Measurements from ENCODE around the gene CLDN6. TPM values are rescaled to one million over a fixed set of nuclear protein-coding genes. Genes with fewer than 3 reads are reported as not detected.
A peak's percentile ranks its signal among the peaks of the same experiment; 100 is the strongest.

CLDN6 gene
- total and polyA plus RNA-seq, 2 experiments from 2014 or later, result 0.33 TPM; not detected in 1

DNA sequence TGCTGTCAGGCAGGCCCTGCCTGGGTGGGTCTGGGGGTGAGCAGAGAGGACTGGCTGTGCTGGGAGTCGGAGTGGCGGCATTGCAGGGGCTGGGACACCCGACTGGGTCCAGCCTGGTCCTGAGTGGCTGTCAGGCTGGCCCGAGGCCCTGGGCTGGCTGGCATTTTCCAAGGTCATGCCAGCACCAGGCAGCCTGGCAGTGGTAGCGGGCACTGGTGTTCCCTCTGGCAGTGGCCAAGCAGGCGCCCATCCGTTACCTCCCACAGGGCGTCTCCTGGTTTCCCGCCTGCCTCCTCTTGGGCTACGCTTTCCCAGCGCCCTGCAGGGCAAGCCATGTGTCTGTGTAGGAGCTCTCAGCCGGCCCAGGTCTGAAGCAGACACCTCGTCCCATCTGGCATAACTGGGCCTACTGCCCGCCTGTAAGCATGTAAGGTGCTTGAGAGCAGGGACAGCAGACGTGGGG is 32.1 kb downstream of the CLDN6 start:
- no peak overlapping the region for H3K4me2 ChIP-seq (ENCODE audit: unreplicated experiment)
- H3K9ac ChIP-seq, result no peak overlapping the region
- no peaks in the 10 kb centered on the region for H3K79me2 ChIP-seq (ENCODE audit: insufficient read depth)
- no peaks in the 10 kb centered on the region; the same call in 1 of the 2 replicates for H3K27me3 ChIP-seq (replicated peaks; ENCODE audit: insufficient read depth)
- no peaks in the 10 kb centered on the region for H3K36me3 ChIP-seq (ENCODE audit: low read depth)
- WGBS, 2 experiments (ENCODE audit: low coverage in 1 of 2, low lambda C conversion rate in 2 of 2, missing lambda C conversion rate in 2 of 2), result 81 to 86% methylated on average over 15 of the region's 15 CpGs
- in situ Hi-C loops (cut with MboI), result no loop called here
- DNase-seq, result no peak
- no peaks in the 10 kb centered on the region for H3K9me2 ChIP-seq (ENCODE audit: insufficient read depth)
- no peak overlapping the region for H3K4me3 ChIP-seq
- no peaks in the 10 kb centered on the region for H3K4me1 ChIP-seq (ENCODE audit: insufficient read depth)
- TF ChIP-seq EZH2 (IDR thresholded peaks at IDR 0.05; ENCODE audit: insufficient read depth, poor library complexity, severe bottlenecking) (no peak), EZH2phosphoT487 (IDR thresholded peaks at IDR 0.05; ENCODE audit: insufficient read depth, low read depth) (no peak)
- H3K27ac ChIP-seq, result no peak overlapping the region
- H3K9me3 ChIP-seq (ENCODE audit: low read depth), result no peaks in the 10 kb centered on the region
- H2AFZ ChIP-seq, result no peak overlapping the region
- no peaks in the 10 kb centered on the region for H3F3A ChIP-seq (ENCODE audit: insufficient read depth)
- H4K20me1 ChIP-seq (ENCODE audit: insufficient read depth), result no peaks in the 10 kb centered on the region

DNA sequence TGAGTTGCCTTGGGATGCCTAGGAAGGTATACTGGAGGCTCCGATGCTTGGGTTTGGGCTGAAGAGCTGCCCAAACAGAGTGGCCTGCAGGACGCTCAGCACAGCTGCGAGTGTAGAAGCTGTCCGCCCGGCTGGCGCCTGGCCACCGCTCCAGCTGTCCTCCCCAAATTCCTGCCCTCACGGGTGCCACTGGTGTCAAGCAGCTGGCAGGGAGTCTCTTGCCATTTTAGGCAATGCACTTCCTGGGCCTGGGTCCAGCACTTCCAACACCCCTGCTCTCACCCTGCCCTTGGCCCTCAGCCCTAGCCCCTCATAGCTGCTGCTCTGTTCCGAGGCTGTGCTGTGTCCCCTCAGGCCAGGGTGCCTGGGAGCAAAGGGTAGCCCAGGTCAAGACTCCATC is 32.5 kb downstream of the CLDN6 start:
- H3K9me2 ChIP-seq (ENCODE audit: insufficient read depth), result no peaks in the 10 kb centered on the region
- H3K4me3 ChIP-seq, result no peak overlapping the region
- H3K9ac ChIP-seq, result no peak overlapping the region
- no peaks in the 10 kb centered on the region; the same call in 1 of the 2 replicates for H3K27me3 ChIP-seq (replicated peaks; ENCODE audit: insufficient read depth)
- H4K20me1 ChIP-seq (ENCODE audit: insufficient read depth), result no peaks in the 10 kb centered on the region
- in situ Hi-C loops (cut with MboI), result no loop called here
- no peaks in the 10 kb centered on the region for H3K4me1 ChIP-seq (ENCODE audit: insufficient read depth)
- H3K79me2 ChIP-seq (ENCODE audit: insufficient read depth), result no peaks in the 10 kb centered on the region
- no peak overlapping the region for H3K4me2 ChIP-seq (ENCODE audit: unreplicated experiment)
- no peaks in the 10 kb centered on the region for H3K9me3 ChIP-seq (ENCODE audit: low read depth)
- no peak overlapping the region for H3K27ac ChIP-seq
- DNase-seq, result no peak
- H2AFZ ChIP-seq, result no peak overlapping the region
- 86 to 90% methylated on average over 7 to 8 of the region's 9 CpGs for WGBS, 2 experiments (ENCODE audit: low coverage in 1 of 2, low lambda C conversion rate in 2 of 2, missing lambda C conversion rate in 2 of 2)
- no peaks in the 10 kb centered on the region for H3K36me3 ChIP-seq (ENCODE audit: low read depth)
- no peaks in the 10 kb centered on the region for H3F3A ChIP-seq (ENCODE audit: insufficient read depth)
- no peak for TF ChIP-seq EZH2phosphoT487 (IDR thresholded peaks at IDR 0.05; ENCODE audit: insufficient read depth, low read depth)
- TF ChIP-seq EZH2 (IDR thresholded peaks at IDR 0.05; ENCODE audit: insufficient read depth, poor library complexity, severe bottlenecking), result no peak

DNA sequence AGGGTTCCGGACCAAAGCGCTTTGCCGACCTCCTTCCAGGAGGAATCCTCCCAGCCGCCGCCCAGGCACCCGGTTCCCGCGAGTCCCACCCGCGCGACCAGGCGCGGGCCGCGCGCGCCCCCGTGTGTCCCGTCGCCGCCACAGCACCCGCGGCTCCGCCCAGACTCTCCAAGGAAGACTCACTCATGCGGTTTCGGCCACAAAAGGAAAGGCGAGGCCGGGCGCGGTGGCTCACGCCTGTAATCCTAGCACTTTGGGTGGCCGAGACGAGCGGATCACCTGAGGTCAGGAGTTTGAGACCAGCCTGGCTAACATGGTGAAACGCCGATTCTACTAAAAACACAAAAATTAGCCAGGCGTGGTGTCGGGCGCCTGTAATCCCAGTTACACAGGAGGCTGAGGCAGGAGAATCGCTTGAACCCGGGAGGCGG is 34.3 kb downstream of the CLDN6 start:
- peak overlapping the region; percentile 55 for H3K4me2 ChIP-seq (ENCODE audit: unreplicated experiment)

DNA sequence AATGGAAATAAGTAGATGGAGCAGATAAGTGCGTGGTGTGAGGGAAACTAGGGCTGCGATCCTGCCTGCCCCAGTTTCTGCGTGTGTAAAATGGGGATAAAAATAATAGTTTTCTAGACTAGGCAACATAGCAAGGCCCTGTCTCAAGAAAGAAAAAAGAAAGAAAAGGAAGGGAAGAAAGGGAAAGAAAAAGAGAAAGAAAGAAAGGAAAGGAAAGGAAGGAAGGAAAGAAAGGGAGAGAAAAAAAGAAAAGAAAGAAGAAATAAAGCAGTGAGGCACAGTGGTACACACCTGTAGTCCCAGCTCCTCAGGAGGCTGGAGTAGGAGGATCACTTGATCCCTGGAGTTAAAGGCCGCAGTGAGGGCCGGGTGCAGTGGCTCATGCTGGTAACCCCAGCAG is 35.6 kb downstream of the CLDN6 start:
- no peak overlapping the region for H3K9ac ChIP-seq
- no peak for TF ChIP-seq EZH2phosphoT487 (IDR thresholded peaks at IDR 0.05; ENCODE audit: insufficient read depth, low read depth)
- TF ChIP-seq EZH2 (IDR thresholded peaks at IDR 0.05; ENCODE audit: insufficient read depth, poor library complexity, severe bottlenecking), result no peak
- WGBS, 2 experiments (ENCODE audit: low coverage in 1 of 2, low lambda C conversion rate in 2 of 2, missing lambda C conversion rate in 2 of 2), result 99% methylated on average over 5 of the region's 5 CpGs

More for the DNA sequence above, 34.3 kb downstream of the CLDN6 start:
- no peaks in the 10 kb centered on the region for H3F3A ChIP-seq (ENCODE audit: insufficient read depth)
- H3K79me2 ChIP-seq (ENCODE audit: insufficient read depth), result no peaks in the 10 kb centered on the region
- H3K36me3 ChIP-seq (ENCODE audit: low read depth), result no peaks in the 10 kb centered on the region
- WGBS, 2 experiments (ENCODE audit: low coverage in 1 of 2, low lambda C conversion rate in 2 of 2, missing lambda C conversion rate in 2 of 2), result 10 to 13% methylated on average over 29 to 35 of the region's 42 CpGs
- H2AFZ ChIP-seq, result peak overlapping the region; percentile 50
- no peaks in the 10 kb centered on the region for H3K9me3 ChIP-seq (ENCODE audit: low read depth)
- H3K9ac ChIP-seq, result peak overlapping the region; percentile 51
- no peaks in the 10 kb centered on the region for H3K27me3 ChIP-seq (replicated peaks; ENCODE audit: insufficient read depth)
- TF ChIP-seq EZH2phosphoT487 (IDR thresholded peaks at IDR 0.05; ENCODE audit: insufficient read depth, low read depth) (no peak), EZH2 (IDR thresholded peaks at IDR 0.05; ENCODE audit: insufficient read depth, poor library complexity, severe bottlenecking) (no peak)
- in situ Hi-C loops (cut with MboI), result no loop called here
- no peaks in the 10 kb centered on the region for H3K4me1 ChIP-seq (ENCODE audit: insufficient read depth)
- H3K9me2 ChIP-seq (ENCODE audit: insufficient read depth), result no peaks in the 10 kb centered on the region
- peak overlapping the region; percentile 43; the same call in 1 of the 2 replicates for H3K4me3 ChIP-seq
- H4K20me1 ChIP-seq (ENCODE audit: insufficient read depth), result no peaks in the 10 kb centered on the region
- peak; percentile 93 for DNase-seq
- 0 out of 2 replicates have a peak overlapping the region, but pooled peaks have one; percentile 18 for H3K27ac ChIP-seq

DNA sequence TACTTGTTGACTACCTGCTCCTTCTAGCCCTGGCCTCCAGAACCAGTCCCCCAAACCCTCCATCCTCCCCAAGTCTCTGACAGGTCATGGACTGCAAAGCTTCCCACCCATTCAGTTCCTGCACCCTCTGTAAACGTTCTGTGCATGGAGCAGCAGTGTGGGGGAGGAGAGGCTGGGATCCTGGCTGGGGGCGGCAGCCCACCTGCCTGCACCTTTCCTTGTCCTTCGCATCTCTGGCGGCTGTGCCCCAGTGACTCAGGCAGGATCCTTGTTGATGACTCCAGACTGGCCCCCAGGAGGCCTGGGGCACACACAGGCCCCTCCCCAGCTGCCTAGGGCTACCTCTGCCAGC is 36.1 kb downstream of the CLDN6 start:
- H2AFZ ChIP-seq, result no peak overlapping the region
- no peaks in the 10 kb centered on the region for H3K9me3 ChIP-seq (ENCODE audit: low read depth)
- no peaks in the 10 kb centered on the region for H3K9me2 ChIP-seq (ENCODE audit: insufficient read depth)
- in situ Hi-C loops (cut with MboI), result no loop called here
- H3K27me3 ChIP-seq (replicated peaks; ENCODE audit: insufficient read depth), result no peaks in the 10 kb centered on the region
- H4K20me1 ChIP-seq (ENCODE audit: insufficient read depth), result no peaks in the 10 kb centered on the region
- H3K4me3 ChIP-seq, result no peak overlapping the region
- no peaks in the 10 kb centered on the region for H3K36me3 ChIP-seq (ENCODE audit: low read depth)
- no peaks in the 10 kb centered on the region for H3F3A ChIP-seq (ENCODE audit: insufficient read depth)
- DNase-seq, result no peak
- no peaks in the 10 kb centered on the region for H3K4me1 ChIP-seq (ENCODE audit: insufficient read depth)
- no peak overlapping the region for H3K27ac ChIP-seq
- no peaks in the 10 kb centered on the region for H3K79me2 ChIP-seq (ENCODE audit: insufficient read depth)
- no peak overlapping the region for H3K4me2 ChIP-seq (ENCODE audit: unreplicated experiment)
- TF ChIP-seq EZH2phosphoT487 (IDR thresholded peaks at IDR 0.05; ENCODE audit: insufficient read depth, low read depth) (no peak), EZH2 (IDR thresholded peaks at IDR 0.05; ENCODE audit: insufficient read depth, poor library complexity, severe bottlenecking) (no peak)
- H3K9ac ChIP-seq, result no peak overlapping the region
- 65 to 69% methylated on average over 4 of the region's 4 CpGs for WGBS, 2 experiments (ENCODE audit: low coverage in 1 of 2, low lambda C conversion rate in 2 of 2, missing lambda C conversion rate in 2 of 2)

More for the DNA sequence above, 35.6 kb downstream of the CLDN6 start:
- Histone ChIP-seq H3K9me2 (ENCODE audit: insufficient read depth) (no peaks in the 10 kb centered on the region), H3K36me3 (ENCODE audit: low read depth) (no peaks in the 10 kb centered on the region), H3K27me3 (replicated peaks; ENCODE audit: insufficient read depth) (no peaks in the 10 kb centered on the region), H2AFZ (no peak overlapping the region), H3K4me2 (ENCODE audit: unreplicated experiment) (no peak overlapping the region), H3K4me1 (ENCODE audit: insufficient read depth) (no peaks in the 10 kb centered on the region), H3K79me2 (ENCODE audit: insufficient read depth) (no peaks in the 10 kb centered on the region), H4K20me1 (ENCODE audit: insufficient read depth) (no peaks in the 10 kb centered on the region), H3K4me3 (no peak overlapping the region), H3K27ac (no peak overlapping the region), H3F3A (ENCODE audit: insufficient read depth) (no peaks in the 10 kb centered on the region), H3K9me3 (ENCODE audit: low read depth) (no peaks in the 10 kb centered on the region)
- in situ Hi-C loops (cut with MboI), result no loop called here
- DNase-seq, result no peak
